Endothelial cell of umbilical vein (primary cell): ENCODE results near the gene FGF2.
"Not testable (repeated sequence)": the region's sequence is repeated elsewhere in the genome, so short reads cannot be mapped to it uniquely, and the experiment has no call there.

Experiments
- CTCF ChIP-seq, 2 donors: IDR thresholded peaks; 1 replicate in 1 of 2; 2 replicates in 1 of 2; pipeline ENCODE4 v1.5.1; 2011; ENCODE audit warnings: low read length in 2 of 2, mild to moderate bottlenecking in 2 of 2, moderate library complexity in 2 of 2, control low read depth in 1 of 2, inconsistent platforms in 1 of 2, low read depth in 1 of 2; ENCODE audit not compliant: insufficient read depth in 1 of 2; ENCODE audit errors: extremely low read depth in 1 of 2
- EZH2 ChIP-seq: IDR thresholded peaks from 2 replicates; pipeline ENCODE4 v1.6.1; 2012; ENCODE audit warnings: borderline replicate concordance, low read depth, mild to moderate bottlenecking, moderate library complexity, low read length, inconsistent platforms; ENCODE audit not compliant: severe bottlenecking
- FOS ChIP-seq: IDR thresholded peaks from 2 replicates; pipeline ENCODE4 v1.6.1; 2011; ENCODE audit warnings: mild to moderate bottlenecking, low read length, moderate library complexity, borderline replicate concordance; ENCODE audit not compliant: insufficient read depth
- GATA2 ChIP-seq: IDR thresholded peaks from 2 replicates; pipeline ENCODE4 v1.7.0; 2011; ENCODE audit warnings: low read depth, mild to moderate bottlenecking, moderate library complexity, mixed read lengths, low read length; ENCODE audit not compliant: insufficient read length, insufficient read depth
- JUN ChIP-seq: IDR thresholded peaks from 2 replicates; pipeline ENCODE4 v1.6.1; 2011; ENCODE audit warnings: borderline replicate concordance, low read depth; ENCODE audit not compliant: insufficient read length, insufficient read depth
- MYC ChIP-seq: IDR thresholded peaks from one replicate; pipeline ENCODE4 v1.6.1; 2011; ENCODE audit warnings: mild to moderate bottlenecking, low read depth, low read length
- POLR2A ChIP-seq: IDR thresholded peaks from 2 replicates; pipeline ENCODE4 v1.6.1; 2012; ENCODE audit warnings: low read depth, mild to moderate bottlenecking, control low read depth, low read length
- POLR2AphosphoS5 ChIP-seq: IDR thresholded peaks from 2 replicates; pipeline ENCODE4 v1.6.1; 2012; ENCODE audit warnings: low read depth, mild to moderate bottlenecking, control low read depth, low read length, moderate library complexity; ENCODE audit not compliant: insufficient read depth
- TF ChIP-seq, protein P1 (sequence below): IDR thresholded peaks from 2 replicates; pipeline ENCODE4 v1.6.1; 2011; ENCODE audit not compliant: insufficient read depth, insufficient read length

DNA sequence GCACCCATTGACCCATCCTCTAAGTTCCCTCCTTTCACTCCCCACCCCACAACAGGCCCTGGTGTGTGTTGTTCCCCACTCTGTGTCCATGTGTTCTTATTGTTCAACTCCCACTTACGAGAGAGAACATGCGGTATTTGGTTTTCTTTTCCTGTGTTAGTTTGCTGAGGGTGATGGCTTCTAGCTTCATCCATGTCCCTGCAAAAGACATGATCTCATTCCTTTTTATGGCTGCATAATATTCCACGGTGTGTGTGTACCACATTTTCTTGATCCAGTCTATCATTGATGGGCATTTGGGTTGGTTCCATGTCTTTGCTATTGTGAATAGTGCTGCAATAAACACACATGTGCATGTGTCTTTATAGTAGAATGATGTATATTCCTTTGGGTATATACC, 41.6 kb downstream of the FGF2 start:
- not testable (repeated sequence) for TF ChIP-seq CTCF (IDR thresholded peaks at IDR 0.05; ENCODE audit: extremely low read depth in 1 of 2, insufficient read depth in 1 of 2, low read depth in 1 of 2, low read length in 2 of 2); GATA2; POLR2A; POLR2AphosphoS5; EZH2; MYC; JUN; FOS
- TF ChIP-seq, protein P1, sequence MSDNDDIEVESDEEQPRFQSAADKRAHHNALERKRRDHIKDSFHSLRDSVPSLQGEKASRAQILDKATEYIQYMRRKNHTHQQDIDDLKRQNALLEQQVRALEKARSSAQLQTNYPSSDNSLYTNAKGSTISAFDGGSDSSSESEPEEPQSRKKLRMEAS, result not testable (repeated sequence)
